Spleen (tissue), 7 donors: Measurements from ENCODE around the gene MYO16.

Experiments
- POLR2AphosphoS5 ChIP-seq, 3 donors: sonication (generic); formaldehyde crosslinking; IDR thresholded peaks; one replicate each; pipeline ENCODE4 v1.5.1; 2017; ENCODE audit warnings: antibody characterized with exemption in 3 of 3
- TF ChIP-seq, protein P1 (sequence below), 11 experiments: fragments of 200-600 bp in 7 of 11; fragments of 450-650 bp in 4 of 11; sonication (generic) in 4 of 11; IDR thresholded peaks in 8 of 11; conservative IDR thresholded peaks in 3 of 11; 1 replicate in 7 of 11; 2 replicates in 4 of 11; pipeline versions ENCODE4 v1.4.0 to v1.8.0; 2016 to 2021; ENCODE audit warnings: antibody characterized with exemption in 11 of 11, inconsistent platforms in 4 of 11, mild to moderate bottlenecking in 1 of 11
- donor health status: DM: no; HTN: no; CAD: no; lungs with moderate emphysema.
- donor health status: DM: no; HTN: no; CAD: no.
- donor health status: DM: no; HTN: no; CAD: no.

DNA sequence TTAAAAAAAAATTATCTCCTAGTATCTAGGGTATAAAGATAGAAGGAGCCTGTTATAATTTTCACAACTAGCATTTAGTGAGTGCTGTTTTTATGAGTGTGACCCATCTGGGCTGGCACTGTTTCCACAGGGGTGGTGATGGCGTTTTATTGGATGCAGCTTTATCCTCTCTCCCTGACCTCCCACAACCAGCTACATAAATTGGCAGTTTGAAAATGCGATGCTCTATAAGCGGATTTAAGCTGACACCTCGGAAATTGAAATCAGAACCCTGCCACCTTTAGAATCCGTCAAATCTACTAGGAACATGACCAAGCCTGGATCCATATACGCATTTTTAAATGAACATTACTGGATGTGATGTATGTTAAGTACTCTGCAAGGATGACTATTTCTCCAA, 44.9 kb downstream of the MYO16 start:
- no peak for TF ChIP-seq POLR2AphosphoS5 (IDR thresholded peaks at IDR 0.05)
- TF ChIP-seq, protein P1, sequence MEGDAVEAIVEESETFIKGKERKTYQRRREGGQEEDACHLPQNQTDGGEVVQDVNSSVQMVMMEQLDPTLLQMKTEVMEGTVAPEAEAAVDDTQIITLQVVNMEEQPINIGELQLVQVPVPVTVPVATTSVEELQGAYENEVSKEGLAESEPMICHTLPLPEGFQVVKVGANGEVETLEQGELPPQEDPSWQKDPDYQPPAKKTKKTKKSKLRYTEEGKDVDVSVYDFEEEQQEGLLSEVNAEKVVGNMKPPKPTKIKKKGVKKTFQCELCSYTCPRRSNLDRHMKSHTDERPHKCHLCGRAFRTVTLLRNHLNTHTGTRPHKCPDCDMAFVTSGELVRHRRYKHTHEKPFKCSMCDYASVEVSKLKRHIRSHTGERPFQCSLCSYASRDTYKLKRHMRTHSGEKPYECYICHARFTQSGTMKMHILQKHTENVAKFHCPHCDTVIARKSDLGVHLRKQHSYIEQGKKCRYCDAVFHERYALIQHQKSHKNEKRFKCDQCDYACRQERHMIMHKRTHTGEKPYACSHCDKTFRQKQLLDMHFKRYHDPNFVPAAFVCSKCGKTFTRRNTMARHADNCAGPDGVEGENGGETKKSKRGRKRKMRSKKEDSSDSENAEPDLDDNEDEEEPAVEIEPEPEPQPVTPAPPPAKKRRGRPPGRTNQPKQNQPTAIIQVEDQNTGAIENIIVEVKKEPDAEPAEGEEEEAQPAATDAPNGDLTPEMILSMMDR (IDR thresholded peaks at IDR 0.05 in 8 of 11, conservative IDR thresholded peaks at IDR 0.05 in 3 of 11), result no peak
